HG03097 (cell line): Measurements from ENCODE around the gene GJB4.
"Not testable (repeated sequence)": the region's sequence is repeated elsewhere in the genome, so short reads cannot be mapped to it uniquely, and the experiment has no call there.

Experiments
- ATAC-seq: cut with Tn5 transposase; IDR thresholded peaks from one replicate; pipeline ENCODE4 v1.9.1; 2021; ENCODE audit not compliant: unreplicated experiment, low FRiP score

GJB4 gene

DNA sequence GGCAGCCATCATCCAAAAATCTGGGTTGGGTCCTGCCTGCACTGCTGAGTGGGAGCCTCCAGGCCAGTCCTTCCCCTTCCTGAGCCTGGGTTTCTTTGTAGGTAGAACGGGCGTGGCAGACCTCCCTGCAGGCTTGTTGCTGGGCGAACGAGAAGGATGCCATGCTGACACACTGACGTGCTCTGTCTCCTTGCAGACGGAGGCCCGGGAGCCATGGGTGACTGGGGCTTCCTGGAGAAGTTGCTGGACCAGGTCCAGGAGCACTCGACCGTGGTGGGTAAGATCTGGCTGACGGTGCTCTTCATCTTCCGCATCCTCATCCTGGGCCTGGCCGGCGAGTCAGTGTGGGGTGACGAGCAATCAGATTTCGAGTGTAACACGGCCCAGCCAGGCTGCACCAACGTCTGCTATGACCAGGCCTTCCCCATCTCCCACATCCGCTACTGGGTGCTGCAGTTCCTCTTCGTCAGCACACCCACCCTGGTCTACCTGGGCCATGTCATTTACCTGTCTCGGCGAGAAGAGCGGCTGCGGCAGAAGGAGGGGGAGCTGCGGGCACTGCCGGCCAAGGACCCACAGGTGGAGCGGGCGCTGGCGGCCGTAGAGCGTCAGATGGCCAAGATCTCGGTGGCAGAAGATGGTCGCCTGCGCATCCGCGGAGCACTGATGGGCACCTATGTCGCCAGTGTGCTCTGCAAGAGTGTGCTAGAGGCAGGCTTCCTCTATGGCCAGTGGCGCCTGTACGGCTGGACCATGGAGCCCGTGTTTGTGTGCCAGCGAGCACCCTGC is 34.7 kb downstream of the GJB4 start:
- no peak for ATAC-seq

DNA sequence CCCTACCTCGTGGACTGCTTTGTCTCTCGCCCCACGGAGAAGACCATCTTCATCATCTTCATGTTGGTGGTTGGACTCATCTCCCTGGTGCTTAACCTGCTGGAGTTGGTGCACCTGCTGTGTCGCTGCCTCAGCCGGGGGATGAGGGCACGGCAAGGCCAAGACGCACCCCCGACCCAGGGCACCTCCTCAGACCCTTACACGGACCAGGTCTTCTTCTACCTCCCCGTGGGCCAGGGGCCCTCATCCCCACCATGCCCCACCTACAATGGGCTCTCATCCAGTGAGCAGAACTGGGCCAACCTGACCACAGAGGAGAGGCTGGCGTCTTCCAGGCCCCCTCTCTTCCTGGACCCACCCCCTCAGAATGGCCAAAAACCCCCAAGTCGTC is 35.2 kb downstream of the GJB4 start:
- no peak for ATAC-seq

DNA sequence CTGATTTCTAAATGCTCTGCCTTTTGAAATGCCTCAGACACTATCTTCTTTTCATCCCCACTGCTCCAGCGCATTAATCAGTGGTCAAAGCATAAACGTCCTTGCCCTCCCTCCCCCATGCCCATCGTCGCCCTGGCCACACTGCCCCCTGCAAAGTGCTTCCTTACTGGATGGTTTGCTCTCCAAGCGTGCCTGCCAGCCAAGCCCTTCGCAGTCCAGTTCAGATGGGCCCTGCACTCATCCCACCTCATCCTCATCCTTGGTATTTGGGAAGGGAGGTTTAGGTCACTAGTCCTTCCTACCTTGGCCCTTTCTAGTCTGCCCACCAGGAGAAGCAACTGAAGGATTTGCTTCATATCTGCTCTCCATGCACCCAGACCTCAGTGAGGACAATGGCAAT is 36.4 kb downstream of the GJB4 start:
- no peak for ATAC-seq

DNA sequence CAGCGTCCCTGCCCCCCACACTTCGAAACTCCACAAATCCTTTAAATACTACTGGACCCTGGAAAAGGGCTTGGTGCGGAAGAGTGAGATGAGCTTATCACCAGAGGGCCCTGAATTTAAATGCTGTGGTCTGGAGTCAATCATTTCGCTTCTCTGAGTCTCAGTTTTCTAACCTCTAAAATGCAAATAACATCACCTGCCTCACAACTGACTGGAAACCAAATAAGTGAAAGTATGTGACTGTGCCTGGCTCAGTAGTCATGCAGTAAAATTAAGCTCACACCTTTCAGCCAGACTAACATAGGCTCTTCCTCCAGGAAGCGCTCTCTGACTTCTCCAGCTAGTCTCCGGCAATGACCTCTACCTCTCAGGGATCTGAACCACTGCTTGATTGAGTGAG is 37.5 kb downstream of the GJB4 start:
- ATAC-seq = no peak

DNA sequence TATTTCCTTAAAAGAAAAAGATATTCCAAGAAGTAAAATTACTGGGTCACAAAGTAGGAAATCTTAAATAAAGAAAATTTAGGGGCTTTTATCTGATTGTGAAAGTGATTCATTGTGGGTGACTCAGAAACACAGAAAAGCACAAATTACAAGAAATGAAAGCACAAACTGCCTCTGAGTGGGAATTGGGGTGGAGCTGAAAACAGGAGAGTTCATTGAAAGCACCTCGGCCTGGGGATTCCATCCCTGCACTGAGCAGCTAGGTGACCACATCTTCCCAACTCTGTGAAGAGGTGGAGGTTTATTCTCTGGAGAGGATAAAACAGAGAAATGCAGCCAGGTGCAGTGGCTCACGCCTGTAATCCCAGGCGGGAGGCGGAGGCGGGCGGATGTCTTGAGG is 40.7 kb downstream of the GJB4 start:
- ATAC-seq = no peak

DNA sequence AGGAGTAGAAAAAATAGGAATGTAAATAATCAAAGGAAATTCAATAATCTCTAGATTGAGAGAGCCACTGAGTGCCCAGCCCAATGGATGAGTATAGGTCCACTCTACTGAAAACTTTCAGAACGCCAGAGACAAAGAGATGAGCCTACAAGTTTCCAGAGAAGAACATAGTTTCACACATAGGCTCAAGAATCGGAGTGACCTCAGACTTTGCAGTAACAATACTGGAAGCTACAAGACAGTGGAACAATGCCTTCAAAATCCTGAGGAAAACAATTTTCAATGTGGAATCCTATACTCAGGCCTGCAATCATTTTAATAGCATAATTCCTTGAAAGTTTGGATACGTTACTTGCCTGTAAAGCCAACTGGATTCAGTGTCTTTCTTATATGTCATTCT is 44.2 kb downstream of the GJB4 start:
- ATAC-seq = no peak

DNA sequence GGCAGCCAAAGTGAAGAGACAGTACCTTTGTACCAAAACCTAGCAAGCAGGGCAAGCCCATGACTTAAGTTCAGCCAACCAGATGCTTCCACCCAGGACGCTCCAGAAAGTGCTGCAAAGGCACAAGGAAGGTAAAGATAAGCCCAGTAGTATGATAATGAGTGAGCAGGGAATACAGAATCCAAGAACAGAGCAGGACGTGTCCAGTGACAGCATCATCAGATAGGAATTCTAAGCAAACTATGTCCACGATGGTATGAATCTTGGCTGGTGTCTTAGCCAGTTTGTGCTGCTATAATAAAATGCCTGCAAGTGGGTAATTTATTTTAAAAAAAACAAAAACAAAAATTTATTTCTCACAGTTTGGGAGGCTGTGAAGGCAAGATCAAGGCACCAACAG is 46.9 kb downstream of the GJB4 start:
- no peak for ATAC-seq

DNA sequence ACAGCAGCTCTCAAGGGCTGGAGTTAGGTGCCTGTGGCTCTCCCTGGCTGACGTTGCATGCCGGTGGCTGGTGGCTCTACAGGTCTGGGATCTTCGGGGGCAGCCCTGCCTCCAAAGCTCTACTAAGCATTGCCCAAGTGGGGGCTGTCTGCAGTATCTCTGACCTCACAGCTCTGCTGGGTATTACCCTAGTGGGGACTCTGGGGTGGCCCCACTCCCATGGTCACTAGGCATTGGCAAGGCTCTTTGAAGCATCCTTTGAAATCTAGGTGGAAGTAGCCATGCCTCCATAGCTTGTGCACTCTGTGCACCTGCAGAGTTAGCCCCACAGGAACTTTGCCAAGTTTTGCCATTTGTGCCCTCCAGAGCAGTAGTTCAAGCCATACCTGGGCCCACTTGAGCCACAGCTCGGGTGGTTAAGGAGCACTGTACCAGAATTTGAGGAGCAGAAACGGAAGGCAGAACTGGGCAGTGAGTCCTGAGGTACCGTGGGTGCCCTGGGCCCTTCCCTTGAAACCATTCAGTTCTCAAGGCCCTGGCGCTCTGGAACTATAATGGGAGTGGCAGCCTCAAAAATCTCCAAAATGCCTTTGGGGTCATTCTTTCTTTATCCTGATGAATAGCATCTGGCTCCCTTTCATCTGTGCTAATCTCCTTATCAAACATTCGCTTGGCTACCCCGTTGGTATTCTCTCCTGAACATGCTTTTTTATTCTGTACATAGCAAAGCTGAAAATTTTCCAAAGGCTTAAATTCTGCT is 48.7 kb downstream of the GJB4 start:
- ATAC-seq = no peak

DNA sequence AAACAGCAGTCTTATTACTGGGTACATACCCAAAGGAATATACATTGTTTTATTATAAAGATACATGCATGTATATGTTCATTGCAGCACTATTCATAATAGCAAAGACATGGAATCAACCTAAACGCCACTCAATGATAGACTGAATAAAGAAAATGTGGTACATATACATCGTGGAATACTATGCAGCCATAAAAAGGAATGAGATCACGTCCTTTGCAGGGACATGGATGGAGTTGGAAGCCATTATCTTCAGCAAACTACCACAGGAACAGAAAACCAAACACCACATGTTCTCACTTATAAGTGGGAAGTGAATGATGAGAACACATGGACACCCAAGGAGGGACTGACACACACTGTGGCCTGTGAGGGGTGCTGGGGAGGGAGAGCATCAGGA is 51.2 kb downstream of the GJB4 start:
- not testable (repeated sequence) for ATAC-seq
